HG03060 (cell line): ENCODE measurements around the gene URB1.
"Not testable (repeated sequence)": the region's sequence is repeated elsewhere in the genome, so short reads cannot be mapped to it uniquely, and the experiment has no call there.

ENCODE experiments used
- ATAC-seq: cut with Tn5 transposase; IDR thresholded peaks from one replicate; pipeline ENCODE4 v1.9.1; 2021; ENCODE audit warnings: low read depth, moderate number of reproducible peaks; ENCODE audit not compliant: unreplicated experiment

URB1 gene

DNA sequence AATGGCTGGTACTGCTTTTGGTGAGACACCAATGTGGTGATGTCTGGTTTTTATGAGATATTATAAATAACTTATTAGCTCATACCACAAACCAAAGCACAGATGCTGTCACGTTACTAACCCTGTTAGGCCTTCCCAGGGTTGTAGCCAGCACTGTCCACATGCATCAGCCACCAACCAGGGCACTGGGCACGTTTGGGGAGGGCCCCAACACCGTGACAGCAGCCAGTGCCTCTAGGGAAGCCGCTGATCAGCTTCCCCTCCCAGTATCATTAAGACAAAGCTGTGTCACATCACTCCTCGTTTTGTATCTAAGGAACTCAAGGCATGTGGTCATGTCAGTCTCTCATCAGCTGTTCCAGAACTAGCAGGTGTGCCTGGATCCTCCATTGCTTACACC is 13.9 kb downstream of the URB1 start:
- ATAC-seq, result no peak

DNA sequence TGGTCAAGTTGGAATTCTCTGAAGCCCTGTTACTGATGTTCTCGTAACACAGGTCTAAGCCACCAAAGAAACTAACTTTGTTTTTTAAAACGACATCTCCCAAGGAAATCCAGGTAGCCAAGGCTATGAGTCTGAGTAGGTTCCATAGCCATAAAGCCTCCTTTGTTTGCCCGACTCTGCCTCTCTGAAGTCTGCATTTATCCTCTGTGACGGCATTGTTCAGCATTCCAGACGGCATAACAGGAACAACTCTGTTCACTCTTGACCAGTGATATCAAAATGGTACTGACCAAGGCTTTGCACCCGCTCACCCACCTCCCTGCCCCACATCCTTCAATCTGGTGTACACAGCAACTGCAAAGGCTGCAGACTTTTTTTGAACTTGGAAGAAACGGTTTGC is 14.8 kb downstream of the URB1 start:
- no peak for ATAC-seq

- ATAC-seq, result no peak
Observed at GRCh38 chr21:32377506-32377905, 15.3 kb downstream of the URB1 start.

DNA sequence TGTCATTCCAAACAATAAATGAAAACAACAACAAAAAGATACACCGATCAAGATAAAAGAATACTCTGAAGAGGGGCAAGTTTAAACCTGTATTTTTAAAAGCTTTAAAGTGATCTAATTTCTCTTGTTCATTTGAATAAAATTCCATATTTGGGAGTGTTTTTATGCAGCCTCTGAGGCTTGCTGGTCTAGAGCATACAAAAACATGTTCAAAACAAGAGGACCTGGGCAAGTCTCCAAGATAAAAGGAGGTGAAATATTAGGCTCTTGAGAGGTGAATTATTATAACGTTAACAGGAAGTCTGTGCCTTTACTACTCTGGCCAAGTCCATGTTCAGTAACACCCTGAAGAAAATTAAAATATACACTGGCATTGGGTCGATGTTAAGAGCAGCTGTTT is 20.1 kb downstream of the URB1 start:
- no peak for ATAC-seq

- no peak for ATAC-seq
Observed at GRCh38 chr21:32371913-32372314, 20.9 kb downstream of the URB1 start.

GRCh38 chr21:32370998-32371766 is 21.6 kb downstream of the URB1 start:
- no peak for ATAC-seq

DNA sequence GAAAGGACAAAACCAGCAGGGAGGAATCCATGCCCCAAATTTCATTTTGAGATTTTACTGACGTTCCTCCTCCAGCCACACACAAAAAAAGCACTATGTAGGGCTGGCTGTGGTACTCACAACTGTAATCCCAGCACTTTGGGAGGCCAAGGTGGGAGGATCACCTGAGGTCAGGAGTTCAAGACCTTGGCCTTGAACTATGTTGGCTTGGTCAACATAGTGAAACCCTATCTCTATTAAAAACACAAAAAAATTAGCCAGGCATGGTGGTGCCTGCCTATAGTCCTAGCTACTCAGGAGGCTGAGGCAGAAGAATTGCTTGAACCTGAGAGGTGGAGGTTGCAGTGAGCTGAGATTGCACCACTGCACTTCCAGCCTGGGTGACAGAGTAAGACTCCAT is 23.9 kb downstream of the URB1 start:
- not testable (repeated sequence) for ATAC-seq

GRCh38 chr21:32368386-32368785 is 24.4 kb downstream of the URB1 start:
- ATAC-seq, result no peak

DNA sequence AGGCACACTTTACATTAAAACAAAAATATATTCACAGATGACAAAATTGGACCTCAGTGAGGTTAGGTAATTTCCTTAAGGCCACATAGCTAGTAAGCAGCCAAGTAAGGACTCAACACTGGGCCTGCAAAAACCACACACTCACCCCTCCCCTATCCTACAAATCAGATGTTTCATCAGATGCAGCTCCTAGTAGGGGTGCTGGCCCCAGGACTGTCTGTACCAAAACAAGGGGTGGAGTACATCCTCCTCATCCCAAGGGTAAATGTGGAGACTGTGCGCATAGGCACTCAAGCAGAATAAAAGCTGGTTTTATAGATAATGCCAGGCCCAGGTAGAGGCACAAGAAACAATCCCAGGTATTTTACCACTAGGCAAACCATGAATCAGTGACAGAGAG is 25.7 kb downstream of the URB1 start:
- ATAC-seq, result no peak

- no peak for ATAC-seq
Observed at GRCh38 chr21:32366191-32366590, 26.6 kb downstream of the URB1 start.

DNA sequence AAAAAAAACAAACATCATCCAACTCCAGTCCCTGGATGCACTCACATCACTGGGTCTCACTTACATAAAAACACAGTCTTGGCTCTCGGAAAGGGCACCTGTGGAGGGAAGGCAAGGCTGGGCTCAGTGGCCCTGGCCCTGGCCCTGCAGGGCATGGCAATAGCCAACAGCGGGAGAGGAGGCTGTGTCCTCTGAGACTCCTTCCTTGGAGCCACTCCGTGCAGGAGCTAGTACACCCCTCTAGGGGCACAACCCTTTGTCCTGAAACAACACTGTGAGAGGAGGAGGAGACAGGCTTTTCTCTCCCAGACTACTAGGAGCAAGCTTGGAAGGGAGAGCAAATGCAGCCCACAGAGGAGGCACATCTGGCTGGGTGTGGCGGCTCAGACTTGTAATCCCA is 28.0 kb downstream of the URB1 start:
- no peak for ATAC-seq

DNA sequence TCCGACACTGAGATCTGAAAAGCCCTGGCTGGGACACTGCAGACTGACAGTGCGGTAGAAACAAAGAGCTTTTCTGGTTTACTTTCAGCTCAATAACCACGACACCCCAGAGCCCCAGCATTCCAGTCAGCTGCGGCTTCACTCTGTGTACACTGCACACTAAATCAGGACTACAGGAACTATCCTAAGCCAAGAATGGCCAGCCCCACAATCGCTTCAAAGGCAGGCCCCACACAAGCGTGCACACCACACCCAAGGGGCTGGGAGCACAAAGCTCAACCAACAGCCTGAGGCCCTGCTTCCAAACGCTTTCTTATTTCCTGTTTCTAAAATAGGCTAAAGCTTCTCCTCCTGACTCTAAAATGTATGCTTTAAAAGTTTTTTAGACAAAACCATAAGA is 28.4 kb downstream of the URB1 start:
- no peak for ATAC-seq

GRCh38 chr21:32360401-32360975 is 32.3 kb downstream of the URB1 start:
- ATAC-seq, result no peak

- ATAC-seq, result no peak
Observed at GRCh38 chr21:32359719-32360260, 33.0 kb downstream of the URB1 start.

DNA sequence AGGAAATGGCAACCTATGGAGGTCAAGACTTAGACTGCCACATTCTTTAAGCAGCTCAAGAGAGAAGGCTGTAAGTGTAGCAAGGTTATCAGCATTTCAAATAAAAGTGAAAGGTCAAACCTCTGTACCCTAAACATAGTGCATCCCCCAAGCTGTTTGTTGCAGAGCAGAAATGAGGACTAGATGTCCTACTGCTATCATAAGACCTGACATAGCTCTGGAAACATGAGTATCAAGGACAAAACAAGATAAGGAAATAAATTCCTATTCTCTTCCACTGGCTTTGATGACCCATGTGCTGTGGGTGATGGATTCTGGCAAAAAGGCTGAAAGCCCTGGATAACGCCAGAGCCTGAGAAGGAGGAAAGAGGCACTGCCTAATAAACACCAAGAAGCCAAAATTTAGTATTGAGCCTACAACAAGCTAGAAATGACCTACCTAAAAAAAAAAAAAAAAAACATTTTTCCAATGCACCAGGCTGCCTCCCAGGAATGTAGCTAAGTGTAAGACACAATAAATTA is 35.9 kb downstream of the URB1 start:
- no peak for ATAC-seq

DNA sequence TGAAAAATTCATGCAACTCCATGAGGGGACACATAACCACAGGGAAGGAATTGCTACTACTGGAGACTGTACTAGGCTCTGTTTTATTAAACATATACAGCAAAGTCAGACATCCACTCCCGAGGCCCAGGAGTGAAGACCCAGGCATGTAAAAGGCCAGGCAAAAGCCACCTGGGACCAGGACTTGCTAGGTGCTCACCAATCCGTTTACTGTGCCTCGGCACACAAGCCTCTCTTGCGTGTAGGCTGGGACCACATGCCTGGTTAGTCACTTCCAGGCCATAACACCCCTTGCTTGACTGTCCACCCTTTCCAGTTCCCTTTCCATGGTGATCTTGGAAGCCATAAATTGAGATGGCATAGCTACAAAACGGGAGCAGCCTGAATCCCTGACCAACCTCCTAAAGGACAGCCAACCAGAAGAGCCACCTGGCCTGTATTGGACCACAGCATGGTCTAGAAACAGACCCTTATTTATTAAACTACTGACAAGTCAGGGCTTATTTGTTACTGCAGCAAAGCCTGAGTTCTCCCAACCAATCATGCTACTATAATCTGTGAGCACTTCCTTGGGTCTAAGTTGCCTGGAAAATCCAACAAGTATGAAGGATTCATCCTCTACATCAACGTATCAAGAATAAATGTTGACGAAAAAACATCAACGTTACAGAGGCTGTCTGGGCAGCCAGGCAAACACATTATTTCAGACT is 39.7 kb downstream of the URB1 start:
- ATAC-seq, result no peak

DNA sequence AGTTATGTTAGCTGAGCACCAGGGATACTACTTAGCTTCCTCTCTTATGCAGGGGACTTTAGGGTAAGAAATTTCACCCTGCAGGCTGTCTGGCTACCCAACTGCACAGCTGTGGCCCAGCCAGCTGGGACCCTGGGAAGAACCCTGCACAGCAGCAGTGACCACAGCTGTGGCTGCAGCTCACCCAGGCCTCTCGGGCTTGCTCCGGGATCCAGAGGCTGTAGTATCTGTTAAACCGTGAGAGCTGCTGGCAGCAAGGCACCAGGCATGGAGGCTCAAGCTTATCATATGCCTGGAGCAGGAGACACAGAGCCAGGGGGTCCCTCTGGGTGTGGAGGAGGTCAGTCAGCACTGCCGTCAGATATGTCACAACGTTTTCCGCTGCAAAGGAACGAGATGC is 40.3 kb downstream of the URB1 start:
- ATAC-seq, result no peak

DNA sequence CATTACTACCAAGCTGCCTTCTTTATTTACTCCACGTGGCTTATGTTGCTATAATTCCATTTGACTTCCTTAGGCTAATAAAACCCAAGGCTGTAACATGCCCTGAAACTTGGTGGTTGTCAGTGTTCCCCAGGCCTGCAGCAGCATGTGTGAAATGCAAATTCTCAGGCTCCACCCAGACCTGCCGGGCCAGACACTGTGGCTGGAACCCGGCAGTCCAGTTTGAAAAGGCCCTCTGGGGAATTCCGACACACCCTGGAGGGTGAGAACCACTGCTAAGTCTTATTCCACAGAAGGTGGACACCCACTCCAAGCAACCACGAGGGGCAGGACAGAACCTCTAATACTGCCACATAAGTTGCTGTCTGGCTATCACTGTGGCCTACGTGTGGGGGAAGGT is 41.4 kb downstream of the URB1 start:
- ATAC-seq, result no peak

DNA sequence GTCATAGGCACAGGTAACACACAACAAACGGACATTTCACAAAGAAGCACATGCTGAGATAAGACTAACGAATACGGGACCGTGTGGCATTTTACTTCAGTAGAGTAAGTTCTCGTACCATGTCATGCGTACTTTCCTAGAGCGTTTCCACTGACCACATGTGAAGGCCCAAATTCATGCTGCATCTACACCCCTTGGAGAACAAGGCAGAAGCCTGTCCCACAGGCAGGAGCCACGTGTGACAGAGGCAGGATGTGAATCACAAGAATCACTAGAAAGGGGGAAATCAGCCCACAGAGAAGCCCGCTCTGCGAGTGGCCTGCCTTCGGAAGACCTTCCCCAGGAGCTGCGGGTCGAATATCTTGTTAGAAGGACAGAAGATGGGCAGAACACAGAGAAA is 41.8 kb downstream of the URB1 start:
- no peak for ATAC-seq

- ATAC-seq, result no peak
Observed at GRCh38 chr21:32350211-32350980, 42.4 kb downstream of the URB1 start.
